Panc1 (cell line): ENCODE data around the gene KLHL24. TPM values are rescaled to one million over a fixed set of nuclear protein-coding genes. Genes with fewer than 3 reads are reported as not detected.

Experiments
- ATAC-seq: fragments of 200-7000 bp; cut with Tn5 transposase; 2 replicates; pipeline ENCODE4 v1.9.1; 2020; ENCODE audit warnings: mild to moderate bottlenecking, moderate library complexity
- BruUV-seq: library from RNA; stranded (reverse); fragments of 400-500 nt; replicated peaks from 2 replicates; lab custom pipeline; 2021; lab: Mats Ljungman, UMichigan
- CTCF ChIA-PET: fragments of 300-600 bp; sonication (Branson Sonifier 250); formaldehyde crosslinking; loops from one replicate; lab custom pipeline; 2022; ENCODE audit warnings: antibody characterized with exemption; lab: Charles Lee
- POLR2A ChIA-PET: fragments of 300-600 bp; sonication (Branson Sonifier 250); formaldehyde crosslinking; loops from one replicate; lab custom pipeline; 2022; ENCODE audit warnings: antibody characterized with exemption; lab: Charles Lee
- DNase-seq: peaks from one replicate; pipeline ENCODE4 v3.0.0-alpha.2; 2010; ENCODE audit warnings: low read depth, low spot score
- H3K27ac ChIP-seq: 2 replicates; pipeline ENCODE4 v1.5.1; 2011; ENCODE audit warnings: mild to moderate bottlenecking, low read length, inconsistent platforms
- H3K27me3 ChIP-seq: fragments of 200-500 bp; sonication (Bioruptor generic); 2 replicates; pipeline ENCODE4 v1.6.0; 2014; ENCODE audit warnings: low read length, inconsistent platforms; ENCODE audit not compliant: control insufficient read depth, insufficient read depth
- H3K36me3 ChIP-seq: fragments of 200-500 bp; sonication (Bioruptor generic); 2 replicates; pipeline ENCODE4 v1.5.1; 2014; ENCODE audit warnings: inconsistent platforms, mild to moderate bottlenecking, low read length, moderate library complexity; ENCODE audit not compliant: control insufficient read depth, insufficient read depth
- H3K4me1 ChIP-seq: 2 replicates; pipeline ENCODE4 v1.5.1; 2011; ENCODE audit warnings: inconsistent platforms, mild to moderate bottlenecking, low read length, moderate library complexity; ENCODE audit not compliant: control insufficient read depth, insufficient read depth
- H3K4me3 ChIP-seq, 2 experiments: 2 replicates each; pipeline ENCODE4 v1.5.1; 2011 to 2012; ENCODE audit warnings: low read depth in 2 of 2, low read length in 2 of 2, mild to moderate bottlenecking in 2 of 2, inconsistent platforms in 1 of 2, moderate library complexity in 1 of 2
- H3K9me3 ChIP-seq: fragments of 200-500 bp; sonication (Bioruptor generic); 2 replicates; pipeline ENCODE4 v1.5.1; 2014; ENCODE audit warnings: low read depth, mild to moderate bottlenecking, inconsistent platforms, low read length, moderate library complexity; ENCODE audit not compliant: control insufficient read depth, insufficient read depth
- CTCF ChIP-seq: fragments of 450-650 bp; IDR thresholded peaks from 2 replicates; pipeline ENCODE4 v1.5.1; 2017; ENCODE audit warnings: mild to moderate bottlenecking
- POLR2AphosphoS5 ChIP-seq: IDR thresholded peaks from 2 replicates; pipeline ENCODE4 v1.6.1; 2012; ENCODE audit warnings: mild to moderate bottlenecking, low read depth, low read length, moderate library complexity
- REST ChIP-seq, 2 experiments: IDR thresholded peaks; 2 replicates each; pipeline ENCODE4 v1.6.1; 2011 to 2012; ENCODE audit warnings: low read depth in 2 of 2, control low read depth in 1 of 2, low read length in 1 of 2, mild to moderate bottlenecking in 1 of 2, moderate library complexity in 1 of 2; ENCODE audit not compliant: insufficient read depth in 1 of 2
- SIN3A ChIP-seq: IDR thresholded peaks from 2 replicates; pipeline ENCODE4 v1.6.1; 2012; ENCODE audit warnings: low read depth, mild to moderate bottlenecking, low read length, moderate library complexity, borderline replicate concordance; ENCODE audit not compliant: insufficient read depth
- TCF7L2 ChIP-seq: IDR thresholded peaks from 2 replicates; pipeline ENCODE4 v1.6.1; 2011; ENCODE audit warnings: mild to moderate bottlenecking, low read depth, low read length, inconsistent platforms
- in situ Hi-C: cut with HindIII; loops from 2 replicates; pipeline ENCODE4 v1.10.0; 2016; ENCODE audit warnings: low sequenced_read_pairs, low pct_unique_long_range_greater_than_20kb
- intact Hi-C: fragments of 100-400 bp; cut with micrococcal nuclease; formaldehyde crosslinking; loops from one replicate; pipeline ENCODE4 v1.10.0; 2022; ENCODE audit not compliant: unreplicated experiment
- total RNA-seq: library from RNA; stranded (reverse); gene quantifications from one replicate; pipeline ENCODE4 v1.2.1, GENCODE V29; 2021; ENCODE audit not compliant: unreplicated experiment

Gene KLHL24
- total RNA-seq, 1 experiment from 2014 or later, result 42.0 TPM

- peaks cover 2% of the 10 kb centered on the region; the same call in 1 of the 2 replicates for H3K27me3 ChIP-seq
- ChIA-PET CTCF (no interaction called here), POLR2A (no interaction called here)
- ATAC-seq, result no peak
- intact Hi-C loops (no loop called here), in situ Hi-C loops (no loop called here)
- H3K9me3 ChIP-seq, result no peaks in the 10 kb centered on the region
- H3K4me3 ChIP-seq, result no peak overlapping the region
- no peaks in the 10 kb centered on the region for H3K36me3 ChIP-seq
- H3K4me1 ChIP-seq, result no peaks in the 10 kb centered on the region
- no peak for DNase-seq
- no peak for TF ChIP-seq SIN3A
- TF ChIP-seq CTCF, result no peak
- no peak for TF ChIP-seq TCF7L2
- TF ChIP-seq REST (IDR thresholded peaks at IDR 0.05; ENCODE audit: insufficient read depth in 1 of 2, low read depth in 2 of 2, low read length in 1 of 2), result no peak
- no peak for TF ChIP-seq POLR2AphosphoS5
- H3K27ac ChIP-seq, result no peak overlapping the region
- no TSS peak for BruUV-seq
Measured at GRCh38 chr3:183613366-183614285, 21.8 kb upstream of the KLHL24 start.

- H3K27ac ChIP-seq, result no peak overlapping the region
- DNase-seq (no peak), ATAC-seq (no peak)
- no peaks in the 10 kb centered on the region for H3K36me3 ChIP-seq
- intact Hi-C loops (no loop called here), in situ Hi-C loops (no loop called here)
- POLR2A ChIA-PET, result no interaction called here
- TF ChIP-seq CTCF (no peak), REST (IDR thresholded peaks at IDR 0.05; ENCODE audit: insufficient read depth in 1 of 2, low read depth in 2 of 2, low read length in 1 of 2) (no peak), POLR2AphosphoS5 (no peak), SIN3A (no peak)
- no peaks in the 10 kb centered on the region for H3K9me3 ChIP-seq
- no TSS peak for BruUV-seq
- no peak overlapping the region for H3K4me3 ChIP-seq
- H3K27me3 ChIP-seq, result peaks cover 2% of the 10 kb centered on the region; the same call in 1 of the 2 replicates
- CTCF ChIA-PET, result no interaction called here
- H3K4me1 ChIP-seq, result no peaks in the 10 kb centered on the region
Measured at GRCh38 chr3:183618542-183618941, 16.9 kb upstream of the KLHL24 start.
